ENCODE measurements around the gene ACTL7B. TPM values are rescaled to one million over a fixed set of nuclear protein-coding genes. Genes with fewer than 3 reads are reported as not detected.

Gene ACTL7B
- total and polyA plus RNA-seq, 7 experiments from 2014 or later: 0.10 to 0.29 TPM; not detected in 5

- Histone ChIP-seq H3K9me3 (ENCODE audit: control insufficient read depth in 2 of 3, low read length in 3 of 3) (peaks cover 0 to 3% (median 0%) of the 10 kb centered on the region in 3 experiments), H3K36me3 (ENCODE audit: control insufficient read depth in 2 of 3, insufficient read depth in 3 of 3, low read length in 3 of 3) (no peaks in the 10 kb centered on the region), H3K27me3 (ENCODE audit: control insufficient read depth in 2 of 2, insufficient read depth in 2 of 2, low read length in 2 of 2) (no peaks in the 10 kb centered on the region), H3K4me1 (ENCODE audit: control insufficient read depth in 2 of 2, insufficient read depth in 2 of 2, low read length in 2 of 2) (no peaks in the 10 kb centered on the region), H3K4me3 (ENCODE audit: low read length) (no peak overlapping the region), H3K27ac (ENCODE audit: low read depth, low read length) (no peak overlapping the region)
- peaks cover 0 to 1% (median 0%) of the 10 kb centered on the region in 5 donors for H3K36me3 Mint-ChIP-seq
- POLR2A ChIA-PET: no interaction called here
- CTCF ChIA-PET: no interaction called here
- H3K9me3 Mint-ChIP-seq: peaks cover 0 to 3% (median 0%) of the 10 kb centered on the region in 11 donors
- ATAC-seq: no peak
- no peak overlapping the region for H3K27ac Mint-ChIP-seq
- no peak overlapping the region for H3K4me3 Mint-ChIP-seq
- DNase-seq: no peak
- H3K4me1 Mint-ChIP-seq: peaks cover 0 to 10% (median 0%) of the 10 kb centered on the region in 7 donors
- H3K27me3 Mint-ChIP-seq: peaks cover 0 to 5% (median 0%) of the 10 kb centered on the region in 5 donors
- intact Hi-C loops (cut with micrococcal nuclease): loop anchor here in 1 of 2 donors (10.0 kb wide), 1 partner anchor 60 kb away; no protein-coding TSS in a partner anchor
Observed at GRCh38 chr9:108834959-108835665, 20.7 kb downstream of the ACTL7B start.

- ChIA-PET CTCF (no interaction called here), POLR2A (no interaction called here)
- ATAC-seq: no peak
- no peak overlapping the region for H3K27ac ChIP-seq (ENCODE audit: low read depth, low read length)
- no peaks in the 10 kb centered on the region for H3K9me3 Mint-ChIP-seq
- peaks cover 0 to 14% (median 8%) of the 10 kb centered on the region in 5 donors for H3K27me3 Mint-ChIP-seq
- H3K27me3 ChIP-seq (ENCODE audit: control insufficient read depth in 2 of 2, insufficient read depth in 2 of 2, low read length in 2 of 2): no peaks in the 10 kb centered on the region
- no peaks in the 10 kb centered on the region for H3K9me3 ChIP-seq (ENCODE audit: control insufficient read depth in 2 of 3, low read length in 3 of 3)
- no peaks in the 10 kb centered on the region for H3K36me3 Mint-ChIP-seq
- intact Hi-C loops (cut with micrococcal nuclease): loop anchor here in 1 of 2 donors (10.0 kb wide), 1 partner anchor 57 kb away; no protein-coding TSS in a partner anchor
- no peaks in the 10 kb centered on the region for H3K36me3 ChIP-seq (ENCODE audit: control insufficient read depth in 2 of 3, insufficient read depth in 3 of 3, low read length in 3 of 3)
- DNase-seq: no peak
- no peak overlapping the region for H3K4me3 Mint-ChIP-seq
- H3K4me1 Mint-ChIP-seq: peaks cover 0 to 10% (median 0%) of the 10 kb centered on the region in 7 donors
- H3K27ac Mint-ChIP-seq: no peak overlapping the region
- no peak overlapping the region for H3K4me3 ChIP-seq (ENCODE audit: low read length)
- H3K4me1 ChIP-seq (ENCODE audit: control insufficient read depth in 2 of 2, insufficient read depth in 2 of 2, low read length in 2 of 2): no peaks in the 10 kb centered on the region
Observed at GRCh38 chr9:108832179-108832500, 23.6 kb downstream of the ACTL7B start.

GRCh38 chr9:108831496-108832178 is 24.1 kb downstream of the ACTL7B start:
- H3K9me3 Mint-ChIP-seq: no peaks in the 10 kb centered on the region
- ChIA-PET CTCF (no interaction called here), POLR2A (no interaction called here)

GRCh38 chr9:108830272-108830671 is 25.5 kb downstream of the ACTL7B start:
- Histone ChIP-seq H3K36me3 (ENCODE audit: control insufficient read depth in 2 of 3, insufficient read depth in 3 of 3, low read length in 3 of 3) (no peaks in the 10 kb centered on the region), H3K4me1 (ENCODE audit: control insufficient read depth in 2 of 2, insufficient read depth in 2 of 2, low read length in 2 of 2) (no peaks in the 10 kb centered on the region), H3K27me3 (ENCODE audit: control insufficient read depth in 2 of 2, insufficient read depth in 2 of 2, low read length in 2 of 2) (no peaks in the 10 kb centered on the region), H3K9me3 (ENCODE audit: control insufficient read depth in 2 of 3, low read length in 3 of 3) (no peaks in the 10 kb centered on the region), H3K4me3 (ENCODE audit: low read length) (no peak overlapping the region), H3K27ac (ENCODE audit: low read depth, low read length) (no peak overlapping the region)
- H3K36me3 Mint-ChIP-seq: no peaks in the 10 kb centered on the region
- H3K4me3 Mint-ChIP-seq: no peak overlapping the region
- ChIA-PET CTCF (no interaction called here), POLR2A (no interaction called here)
- H3K27ac Mint-ChIP-seq: no peak overlapping the region
- DNase-seq (no peak), ATAC-seq (no peak)
- H3K4me1 Mint-ChIP-seq: peaks cover 0 to 8% (median 0%) of the 10 kb centered on the region in 7 donors
- intact Hi-C loops (cut with micrococcal nuclease): loop anchor here in 1 of 2 donors (10.0 kb wide), 1 partner anchor 55 kb away; no protein-coding TSS in a partner anchor
- H3K9me3 Mint-ChIP-seq: peaks cover 0 to 3% (median 0%) of the 10 kb centered on the region in 11 donors
- peaks cover 0 to 16% (median 8%) of the 10 kb centered on the region in 5 donors for H3K27me3 Mint-ChIP-seq

More at GRCh38 chr9:108831496-108832178, 24.1 kb downstream of the ACTL7B start:
- H3K27ac Mint-ChIP-seq: no peak overlapping the region
- peaks cover 0 to 14% (median 8%) of the 10 kb centered on the region in 5 donors for H3K27me3 Mint-ChIP-seq
- intact Hi-C loops (cut with micrococcal nuclease): loop anchor here in 1 of 2 donors (10.0 kb wide), 1 partner anchor 57 kb away; no protein-coding TSS in a partner anchor
- no peak overlapping the region for H3K27ac ChIP-seq (ENCODE audit: low read depth, low read length)
- peaks cover 0 to 10% (median 0%) of the 10 kb centered on the region in 7 donors for H3K4me1 Mint-ChIP-seq
- no peak overlapping the region for H3K4me3 Mint-ChIP-seq
- no peak for DNase-seq
- ATAC-seq: no peak
- H3K27me3 ChIP-seq (ENCODE audit: control insufficient read depth in 2 of 2, insufficient read depth in 2 of 2, low read length in 2 of 2): no peaks in the 10 kb centered on the region
- no peaks in the 10 kb centered on the region for H3K9me3 ChIP-seq (ENCODE audit: control insufficient read depth in 2 of 3, low read length in 3 of 3)
- H3K36me3 Mint-ChIP-seq: no peaks in the 10 kb centered on the region
- no peaks in the 10 kb centered on the region for H3K4me1 ChIP-seq (ENCODE audit: control insufficient read depth in 2 of 2, insufficient read depth in 2 of 2, low read length in 2 of 2)
- H3K36me3 ChIP-seq (ENCODE audit: control insufficient read depth in 2 of 3, insufficient read depth in 3 of 3, low read length in 3 of 3): no peaks in the 10 kb centered on the region
- no peak overlapping the region for H3K4me3 ChIP-seq (ENCODE audit: low read length)

- Mint-ChIP-seq H3K9me3 (peaks cover 0 to 38% (median 13%) of the 10 kb centered on the region in 11 donors), H3K36me3 (peaks cover 0 to 16% (median 5%) of the 10 kb centered on the region in 5 donors), H3K4me1 (no peaks in the 10 kb centered on the region), H3K27me3 (peaks cover 2 to 12% (median 8%) of the 10 kb centered on the region in 5 donors), H3K4me3 (no peak overlapping the region), H3K27ac (no peak overlapping the region)
- DNase-seq (no peak), ATAC-seq (no peak)
- no peak overlapping the region for H3K4me3 ChIP-seq (ENCODE audit: low read length)
- H3K4me1 ChIP-seq (ENCODE audit: control insufficient read depth in 2 of 2, insufficient read depth in 2 of 2, low read length in 2 of 2): no peaks in the 10 kb centered on the region
- no peaks in the 10 kb centered on the region for H3K27me3 ChIP-seq (ENCODE audit: control insufficient read depth in 2 of 2, insufficient read depth in 2 of 2, low read length in 2 of 2)
- H3K36me3 ChIP-seq (ENCODE audit: control insufficient read depth in 2 of 3, insufficient read depth in 3 of 3, low read length in 3 of 3): no peaks in the 10 kb centered on the region
- H3K9me3 ChIP-seq (ENCODE audit: control insufficient read depth in 2 of 3, low read length in 3 of 3): peaks cover 0 to 8% (median 0%) of the 10 kb centered on the region in 3 experiments
- ChIA-PET CTCF (no interaction called here), POLR2A (no interaction called here)
- intact Hi-C loops (cut with micrococcal nuclease): no loop called here
- no peak overlapping the region for H3K27ac ChIP-seq (ENCODE audit: low read depth, low read length)
Observed at GRCh38 chr9:108823829-108824228, 32.0 kb downstream of the ACTL7B start.

GRCh38 chr9:108816037-108816436 is 39.7 kb downstream of the ACTL7B start:
- DNase-seq: no peak
- peaks cover 0 to 6% (median 0%) of the 10 kb centered on the region in 5 donors for H3K36me3 Mint-ChIP-seq
- H3K4me3 ChIP-seq (ENCODE audit: low read length): no peak overlapping the region
- H3K4me1 Mint-ChIP-seq: peaks cover 0 to 3% (median 0%) of the 10 kb centered on the region in 7 donors
- intact Hi-C loops (cut with micrococcal nuclease): no loop called here
- ChIA-PET POLR2A (no interaction called here), CTCF (no interaction called here)
- H3K27me3 ChIP-seq (ENCODE audit: control insufficient read depth in 2 of 2, insufficient read depth in 2 of 2, low read length in 2 of 2): peaks cover 0 to 3% of the 10 kb centered on the region in 2 donors
- no peak overlapping the region for H3K27ac ChIP-seq (ENCODE audit: low read depth, low read length)
- no peak for ATAC-seq
- peaks cover 0 to 5% (median under 1%) of the 10 kb centered on the region in 11 donors for H3K9me3 Mint-ChIP-seq
- H3K4me3 Mint-ChIP-seq: no peak overlapping the region
- no peaks in the 10 kb centered on the region for H3K9me3 ChIP-seq (ENCODE audit: control insufficient read depth in 2 of 3, low read length in 3 of 3)
- H3K4me1 ChIP-seq (ENCODE audit: control insufficient read depth in 2 of 2, insufficient read depth in 2 of 2, low read length in 2 of 2): no peaks in the 10 kb centered on the region
- H3K36me3 ChIP-seq (ENCODE audit: control insufficient read depth in 2 of 3, insufficient read depth in 3 of 3, low read length in 3 of 3): no peaks in the 10 kb centered on the region
- H3K27me3 Mint-ChIP-seq: peaks cover 8 to 46% (median 26%) of the 10 kb centered on the region in 5 donors
- no peak overlapping the region for H3K27ac Mint-ChIP-seq

Measured in naive thymus-derived CD4-positive, alpha-beta T cell (primary cell).